HepG2 (cell line): Measurements from ENCODE around the gene STPG4. TPM values are rescaled to one million over a fixed set of nuclear protein-coding genes. Genes with fewer than 3 reads are reported as not detected.

Experiments
- BCL6 ChIP-seq: IDR thresholded peaks from 2 replicates; pipeline ENCODE4 v1.6.1; 2016; ENCODE audit warnings: missing genetic modification reagents, missing compliant biosample characterization
- CERS6 ChIP-seq: sonication (generic); formaldehyde crosslinking; IDR thresholded peaks from 2 replicates; pipeline ENCODE4 v1.5.0; 2020; ENCODE audit warnings: missing genetic modification reagents
- DNMT3B ChIP-seq: conservative IDR thresholded peaks from 2 replicates; pipeline ENCODE4 v1.6.1; 2016; ENCODE audit warnings: missing biosample characterization, control low read depth
- HDAC6 ChIP-seq: fragments of 200-600 bp; sonication (generic); IDR thresholded peaks from 2 replicates; pipeline ENCODE4 v1.7.0; 2017; ENCODE audit warnings: mild to moderate bottlenecking, antibody characterized with exemption, low read length, low read depth
- HNF1B ChIP-seq: sonication (generic); formaldehyde crosslinking; IDR thresholded peaks from 2 replicates; pipeline ENCODE4 v1.5.1; 2020; ENCODE audit warnings: mild to moderate bottlenecking, moderate library complexity, missing genetic modification reagents
- MIER3 ChIP-seq: IDR thresholded peaks from 2 replicates; pipeline ENCODE4 v1.6.1; 2016; ENCODE audit warnings: missing compliant biosample characterization, borderline replicate concordance
- MLLT10 ChIP-seq: sonication (generic); formaldehyde crosslinking; IDR thresholded peaks from 2 replicates; pipeline ENCODE4 v1.4.0; 2020; ENCODE audit warnings: missing genetic modification reagents
- PATZ1 ChIP-seq: sonication (generic); formaldehyde crosslinking; IDR thresholded peaks from 2 replicates; pipeline ENCODE4 v1.4.0; 2020; ENCODE audit warnings: missing genetic modification reagents
- RCOR2 ChIP-seq: IDR thresholded peaks from 2 replicates; pipeline ENCODE4 v1.6.1; 2016; ENCODE audit warnings: missing biosample characterization, missing genetic modification reagents
- SMAD9 ChIP-seq: sonication (generic); formaldehyde crosslinking; IDR thresholded peaks from 2 replicates; pipeline ENCODE4 v1.5.1; 2020; ENCODE audit warnings: mild to moderate bottlenecking, missing genetic modification reagents
- SP4 ChIP-seq: sonication (generic); formaldehyde crosslinking; IDR thresholded peaks from 2 replicates; pipeline ENCODE4 v1.8.1; 2023; ENCODE audit warnings: mild to moderate bottlenecking, missing genetic modification reagents
- TRIM22 ChIP-seq: fragments of 450-650 bp; IDR thresholded peaks from 2 replicates; pipeline ENCODE4 v1.6.1; 2017
- UBTF ChIP-seq: sonication (generic); formaldehyde crosslinking; IDR thresholded peaks from 2 replicates; pipeline ENCODE4 v1.4.0; 2020; ENCODE audit warnings: mild to moderate bottlenecking, missing genetic modification reagents
- ZMYM3 ChIP-seq: sonication (generic); formaldehyde crosslinking; IDR thresholded peaks from 2 replicates; pipeline ENCODE4 v1.5.1; 2020; ENCODE audit warnings: mild to moderate bottlenecking, missing genetic modification reagents
- ZNF282 ChIP-seq: fragments of 450-650 bp; IDR thresholded peaks from 2 replicates; pipeline ENCODE4 v1.6.1; 2018; ENCODE audit not compliant: partially characterized antibody
- ZNF484 ChIP-seq: sonication (generic); formaldehyde crosslinking; IDR thresholded peaks from 2 replicates; pipeline ENCODE4 v1.5.1; 2020; ENCODE audit warnings: mild to moderate bottlenecking, low read depth, missing genetic modification reagents, borderline replicate concordance
- ZNF597 ChIP-seq: sonication (generic); formaldehyde crosslinking; IDR thresholded peaks from 2 replicates; pipeline ENCODE4 v1.5.0; 2020; ENCODE audit warnings: missing genetic modification reagents
- ZNF761 ChIP-seq: sonication (generic); formaldehyde crosslinking; conservative IDR thresholded peaks from 2 replicates; pipeline ENCODE4 v1.4.0; 2020; ENCODE audit warnings: mild to moderate bottlenecking, missing genetic modification reagents
- ZNF776 ChIP-seq: sonication (generic); formaldehyde crosslinking; IDR thresholded peaks from 2 replicates; pipeline ENCODE4 v1.4.0; 2020; ENCODE audit warnings: mild to moderate bottlenecking, missing genetic modification reagents
- ZSCAN30 ChIP-seq: sonication (generic); formaldehyde crosslinking; IDR thresholded peaks from 2 replicates; pipeline ENCODE4 v1.5.0; 2020; ENCODE audit warnings: mild to moderate bottlenecking, missing genetic modification reagents
- polyA plus RNA-seq, 8 experiments: library from polyadenylated mRNA; depleted of rRNA in 3 of 8; stranded (reverse) in 7 of 8; unstranded in 1 of 8; fragments of >200 nt; fragmentation: Illumina TruSeq in 4 of 8; extraction: Trizol in 4 of 8; gene quantifications; 2 replicates each; pipeline versions ENCODE4 v1.2.1 to v1.2.3, GENCODE V29; 2011 to 2016; ENCODE audit warnings: low read depth in 4 of 8, missing spikeins in 1 of 8, mixed read lengths in 1 of 8; ENCODE audit not compliant: insufficient read depth in 1 of 8
- total RNA-seq, 5 experiments: library from RNA; depleted of rRNA; stranded (reverse); fragments of >200 nt; fragmentation: Illumina TruSeq; extraction: Trizol; gene quantifications; 2 replicates each; pipeline ENCODE4 v1.2.3, GENCODE V29; 2016; ENCODE audit warnings: low read depth in 1 of 5

Gene STPG4
- total and polyA plus RNA-seq, 2 of the 13 experiments (the other 11 are each of a cell fraction or from before 2014, with no cell fraction given), result 0.11 to 0.15 TPM

- TF ChIP-seq TRIM22, result no peak
- peak; percentile 18; the same call in 1 of the 2 replicates for TF ChIP-seq HNF1B (CRISPR knock-in tag)
- TF ChIP-seq BCL6 (CRISPR knock-in tag), result peak; percentile 97
- no peak for TF ChIP-seq ZNF484 (CRISPR knock-in tag)
- peak; percentile 75; the same call in 1 of the 2 replicates for TF ChIP-seq DNMT3B (CRISPR knock-in tag)
- TF ChIP-seq PATZ1 (CRISPR knock-in tag), result peak; percentile 94
- TF ChIP-seq UBTF (CRISPR knock-in tag), result no peak
- TF ChIP-seq SMAD9 (CRISPR knock-in tag), result no peak
- TF ChIP-seq ZNF597 (CRISPR knock-in tag), result no peak
- TF ChIP-seq ZNF282, result no peak
- no peak for TF ChIP-seq ZSCAN30 (CRISPR knock-in tag)
- no peak for TF ChIP-seq SP4 (CRISPR knock-in tag)
- peak; percentile 97 for TF ChIP-seq RCOR2
- TF ChIP-seq CERS6 (CRISPR knock-in tag), result no peak
- TF ChIP-seq MLLT10 (CRISPR knock-in tag), result no peak
- TF ChIP-seq HDAC6, result no peak
- TF ChIP-seq ZMYM3 (CRISPR knock-in tag), result peak; percentile 34; the same call in 1 of the 2 replicates
- TF ChIP-seq ZNF761, result no peak; the same call in 1 of the 2 replicates
- TF ChIP-seq MIER3 (CRISPR knock-in tag), result peak; percentile 93; the same call in 1 of the 2 replicates
- no peak; the same call in 1 of the 2 replicates for TF ChIP-seq ZNF776
Observed at GRCh38 chr2:47078541-47079482, 76.3 kb downstream of the STPG4 start (continued).
